ENCODE data around the gene C3orf22. TPM values are rescaled to one million over a fixed set of nuclear protein-coding genes. Genes with fewer than 3 reads are reported as not detected.

The C3orf22 gene
- total and polyA plus RNA-seq, 9 of the 15 experiments (the other 6 are each of a cell fraction or from before 2014, with no cell fraction given), result not detected

- no peak for ATAC-seq
These were observed 47.3 kb upstream of the C3orf22 start for GRCh38 chr3:126606001-126606400.

More at GRCh38 chr3:126606001-126606400, 47.3 kb upstream of the C3orf22 start:
- Histone ChIP-seq H3K9me1 (ENCODE audit: control insufficient read depth, insufficient read depth, low read length) (no peaks in the 10 kb centered on the region), H3K79me2 (ENCODE audit: control insufficient read depth, insufficient read depth, low read length) (no peaks in the 10 kb centered on the region), H3K9me3 (replicated peaks; ENCODE audit: control insufficient read depth, insufficient read depth, low read depth, low read length) (no peaks in the 10 kb centered on the region), H3K4me3 (no peak overlapping the region), H3K27me3 (ENCODE audit: control insufficient read depth in 2 of 2, insufficient read depth in 2 of 2, low read length in 2 of 2) (no peaks in the 10 kb centered on the region), H3K4me1 (replicated peaks in 1 of 2; ENCODE audit: control insufficient read depth in 2 of 2, insufficient read depth in 2 of 2, low read length in 2 of 2) (peaks cover 5 to 12% of the 10 kb centered on the region in 2 experiments; a peak in 3 of 5 replicates), H3K4me2 (ENCODE audit: insufficient read depth, low read length) (no peak overlapping the region), H2AFZ (ENCODE audit: low read depth, low read length) (no peak overlapping the region), H3K27ac (ENCODE audit: extremely low read depth, low read depth, low read length) (no peak overlapping the region), H3K9ac (ENCODE audit: insufficient read depth in 1 of 2, low read depth in 2 of 2, low read length in 2 of 2) (no peak overlapping the region), H4K20me1 (replicated peaks; ENCODE audit: control insufficient read depth, insufficient read depth, low read length) (no peaks in the 10 kb centered on the region), H3K36me3 (ENCODE audit: control insufficient read depth, insufficient read depth, low read length) (no peaks in the 10 kb centered on the region)
- in situ Hi-C loops (cut with MboI) (no loop called here), intact Hi-C loops (cut with micrococcal nuclease) (no loop called here)
- POLR2A ChIA-PET, result no interaction called here
- TF ChIP-seq CAMTA2 (CRISPR knock-in tag; conservative IDR thresholded peaks at IDR 0.05) (no peak), THAP12 (CRISPR knock-in tag; IDR thresholded peaks at IDR 0.05) (no peak), ZNF764 (CRISPR knock-in tag; IDR thresholded peaks at IDR 0.05; ENCODE audit: low read depth) (no peak), ESRRA (IDR thresholded peaks at IDR 0.05; ENCODE audit: borderline replicate concordance, low read depth) (no peak), ZNF696 (CRISPR knock-in tag; conservative IDR thresholded peaks at IDR 0.05) (no peak), SMAD4 (CRISPR knock-in tag; conservative IDR thresholded peaks at IDR 0.05) (no peak), E2F1 (CRISPR knock-in tag; IDR thresholded peaks at IDR 0.05) (no peak), U2AF2 (optimal IDR thresholded peaks at IDR 0.05; ENCODE audit: low read depth, low read length) (no peak), NCOR1 (IDR thresholded peaks at IDR 0.05) (no peak), SETDB1 (IDR thresholded peaks at IDR 0.05; ENCODE audit: low read length) (no peak), ZNF766 (CRISPR knock-in tag; conservative IDR thresholded peaks at IDR 0.05) (no peak), EP400 (IDR thresholded peaks at IDR 0.05) (no peak), MCM7 (IDR thresholded peaks at IDR 0.05) (no peak), MCM2 (IDR thresholded peaks at IDR 0.05; ENCODE audit: low read depth) (no peak), MAFF (IDR thresholded peaks at IDR 0.05; ENCODE audit: low read length) (no peak), FOXJ2 (tag; IDR thresholded peaks at IDR 0.05) (no peak), CBX8 (IDR thresholded peaks at IDR 0.05; ENCODE audit: borderline replicate concordance, extremely low read depth, low read depth, low read length, poor library complexity, severe bottlenecking) (no peak), KDM2B (CRISPR knock-in tag; IDR thresholded peaks at IDR 0.05) (no peak), NR4A1 (CRISPR knock-in tag; IDR thresholded peaks at IDR 0.05) (no peak), NR4A1 (tag; IDR thresholded peaks at IDR 0.05) (no peak)
- DNase-seq (ENCODE audit: extremely low read depth in 1 of 4, low spot score in 3 of 4) (no peak), FAIRE-seq (no peak)
- 28% methylated on average over 3 of the region's 3 CpGs for WGBS (ENCODE audit: insufficient coverage, low coverage, missing lambda C conversion rate)
- CTCF ChIA-PET (ENCODE audit: low intra/inter-chr PET ratio), result no interaction called here
- no TSS peak for BruUV-seq (replicated peaks)

All from K562 (cell line).